Memory B cell (primary cell): ENCODE measurements around the gene SMARCA4.
"Not testable (repeated sequence)": the region's sequence is repeated elsewhere in the genome, so short reads cannot be mapped to it uniquely, and the experiment has no call there.

Experiments
- ATAC-seq: fragments of 150-1000 bp; cut with Tn5 transposase; 2 replicates; pipeline ENCODE4 v1.10.0; 2021; ENCODE audit warnings: low read depth, mild to moderate bottlenecking, moderate library complexity
- DNase-seq, 2 donors: peaks; one replicate each; pipeline ENCODE4 v3.0.0; 2022; ENCODE audit warnings: low spot score in 2 of 2
- H3K27ac Mint-ChIP-seq: one replicate; pipeline ENCODE4 v1.8.0; 2022; ENCODE audit warnings: mild to moderate bottlenecking, moderate library complexity, mixed read lengths
- H3K27me3 Mint-ChIP-seq: one replicate; pipeline ENCODE4 v1.8.0; 2022; ENCODE audit warnings: mixed read lengths
- H3K36me3 Mint-ChIP-seq: one replicate; pipeline ENCODE4 v1.8.0; 2022; ENCODE audit warnings: mild to moderate bottlenecking, mixed read lengths
- H3K4me1 Mint-ChIP-seq: one replicate; pipeline ENCODE4 v1.8.0; 2022; ENCODE audit warnings: mixed read lengths
- H3K4me3 Mint-ChIP-seq: one replicate; pipeline ENCODE4 v1.8.0; 2022; ENCODE audit warnings: mild to moderate bottlenecking, moderate library complexity, mixed read lengths
- H3K9me3 Mint-ChIP-seq: one replicate; pipeline ENCODE4 v1.8.0; 2022; ENCODE audit warnings: mixed read lengths

The SMARCA4 gene

GRCh38 chr19:10959277-10959968 is 1.4 kb upstream of the SMARCA4 start:
- H3K27me3 Mint-ChIP-seq, H3K36me3 Mint-ChIP-seq, DNase-seq, H3K27ac Mint-ChIP-seq, ATAC-seq, H3K9me3 Mint-ChIP-seq: not testable (repeated sequence)
- peak overlapping the region; percentile 92 for H3K4me3 Mint-ChIP-seq
- peaks cover 21% of the 10 kb centered on the region for H3K4me1 Mint-ChIP-seq

DNA sequence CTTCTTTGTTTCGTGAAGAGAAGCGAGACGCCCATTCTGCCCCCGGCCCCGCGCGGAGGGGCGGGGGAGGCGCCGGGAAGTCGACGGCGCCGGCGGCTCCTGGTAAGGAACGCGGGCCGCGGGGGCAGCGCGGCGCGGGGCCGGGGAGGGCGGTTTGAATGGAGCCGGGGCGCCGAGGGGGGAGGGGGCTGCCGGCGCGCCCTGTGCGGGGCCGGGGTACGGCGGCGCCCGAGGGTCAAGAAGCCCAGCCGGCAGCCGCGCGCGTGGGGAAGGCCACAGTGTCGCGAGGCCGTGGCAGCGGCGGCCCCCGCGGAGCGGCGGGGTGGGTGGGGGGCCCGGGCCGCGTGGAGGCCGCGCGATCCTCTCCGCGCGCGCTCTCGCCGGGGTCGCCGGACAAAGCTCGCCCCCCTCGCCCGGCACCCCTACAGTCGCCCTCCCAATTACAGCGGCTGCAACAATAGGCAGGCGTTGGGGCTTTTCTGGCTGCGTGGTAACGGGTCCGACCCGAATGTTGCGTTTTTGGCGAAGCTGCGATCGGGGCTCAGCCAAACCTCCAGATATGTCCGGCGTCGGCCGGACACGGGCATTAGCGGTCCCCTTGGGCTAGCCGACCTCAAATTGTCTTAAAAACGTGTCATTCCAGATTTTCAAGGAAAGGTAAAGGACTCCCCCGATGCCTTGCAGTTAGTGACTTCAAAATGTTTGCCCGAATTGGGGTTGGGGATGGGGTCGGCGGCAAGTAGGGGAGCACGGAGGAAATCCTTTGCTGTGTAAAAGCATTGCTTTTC is 437 bp downstream of the SMARCA4 start:
- no peak for DNase-seq
- peak; percentile 20 for ATAC-seq
- Mint-ChIP-seq H3K4me3 (peak overlapping the region; percentile 92), H3K4me1 (peaks cover 26% of the 10 kb centered on the region), H3K36me3 (no peaks in the 10 kb centered on the region), H3K9me3 (no peaks in the 10 kb centered on the region), H3K27ac (peak overlapping the region; percentile 18), H3K27me3 (no peaks in the 10 kb centered on the region)

DNA sequence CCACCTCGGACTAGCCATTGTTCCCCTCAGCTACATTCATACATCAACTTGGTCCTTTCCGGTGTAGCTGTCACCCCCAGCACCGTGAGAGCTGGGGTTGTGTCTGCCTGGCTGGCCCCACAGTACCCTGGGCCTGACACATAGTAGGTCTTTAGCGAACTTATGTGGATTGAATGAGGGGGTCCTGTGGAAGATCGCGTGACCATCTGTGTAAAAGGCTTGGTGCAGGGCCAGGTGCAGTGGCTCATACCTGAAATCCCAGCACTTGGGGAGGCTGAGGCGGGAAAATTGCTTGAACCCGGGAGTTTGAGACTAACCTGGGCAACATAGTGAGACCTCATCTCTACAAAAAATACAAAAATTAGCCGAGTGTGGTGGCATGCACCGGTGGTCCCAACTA is 2.0 kb downstream of the SMARCA4 start:
- Mint-ChIP-seq H3K27me3 (no peaks in the 10 kb centered on the region), H3K9me3 (no peaks in the 10 kb centered on the region), H3K4me1 (peaks cover 28% of the 10 kb centered on the region), H3K27ac (no peak overlapping the region), H3K36me3 (no peaks in the 10 kb centered on the region), H3K4me3 (peak overlapping the region; percentile 85)
- no peak for DNase-seq
- ATAC-seq = no peak

DNA sequence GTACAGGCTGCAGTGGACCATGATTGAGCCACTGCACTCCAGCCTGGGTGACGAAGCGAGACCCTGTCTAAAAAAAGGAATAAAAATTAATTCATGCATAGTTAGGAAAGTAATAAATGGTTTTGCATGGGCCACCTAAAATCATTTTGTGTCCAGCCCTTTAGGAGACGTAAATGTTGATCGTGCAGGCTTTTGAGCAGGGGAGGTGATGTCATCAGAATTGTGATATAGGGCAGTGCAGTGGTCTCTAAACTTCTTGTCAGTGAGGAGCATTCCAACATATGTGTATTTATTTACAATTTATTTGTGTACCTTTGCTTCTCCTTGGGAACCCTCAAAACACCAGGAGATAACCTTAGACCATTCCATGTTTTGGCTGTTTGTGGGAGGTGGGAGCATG is 3.0 kb downstream of the SMARCA4 start:
- Mint-ChIP-seq H3K9me3 (no peaks in the 10 kb centered on the region), H3K4me1 (peaks cover 37% of the 10 kb centered on the region), H3K27me3 (no peaks in the 10 kb centered on the region), H3K27ac (peak overlapping the region; percentile 24), H3K4me3 (no peak overlapping the region), H3K36me3 (no peaks in the 10 kb centered on the region)
- DNase-seq (no peak), ATAC-seq (no peak)

GRCh38 chr19:10964903-10965302 is 4.1 kb downstream of the SMARCA4 start:
- no peaks in the 10 kb centered on the region for H3K9me3 Mint-ChIP-seq
- DNase-seq (no peak), ATAC-seq (no peak)
- no peak overlapping the region for H3K27ac Mint-ChIP-seq
- peaks cover 2% of the 10 kb centered on the region for H3K36me3 Mint-ChIP-seq
- no peaks in the 10 kb centered on the region for H3K27me3 Mint-ChIP-seq
- peaks cover 42% of the 10 kb centered on the region for H3K4me1 Mint-ChIP-seq
- no peak overlapping the region for H3K4me3 Mint-ChIP-seq

DNA sequence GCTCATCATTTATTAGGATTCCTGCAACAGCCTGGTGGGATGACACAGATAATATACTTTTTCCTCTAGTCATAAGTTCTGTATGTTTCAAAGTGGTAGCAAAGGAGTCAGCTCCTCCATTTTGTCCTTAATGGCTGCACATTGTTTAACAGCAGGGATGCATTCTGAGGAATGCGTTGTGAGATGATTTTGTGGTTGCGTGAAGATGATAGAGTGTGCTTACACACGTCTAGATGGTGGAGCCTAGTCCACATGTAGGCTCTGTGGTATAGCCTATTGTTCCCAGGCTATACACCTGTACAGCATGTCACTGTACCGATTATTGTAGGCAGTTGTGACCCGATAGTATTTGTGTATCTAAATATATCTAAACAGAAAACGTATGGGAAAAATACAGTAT is 4.6 kb downstream of the SMARCA4 start:
- Mint-ChIP-seq H3K4me3 (no peak overlapping the region), H3K27me3 (no peaks in the 10 kb centered on the region), H3K36me3 (peaks cover 2% of the 10 kb centered on the region), H3K27ac (no peak overlapping the region), H3K4me1 (peaks cover 42% of the 10 kb centered on the region), H3K9me3 (no peaks in the 10 kb centered on the region)
- ATAC-seq = no peak
- no peak for DNase-seq

GRCh38 chr19:10966809-10967208 is 6.0 kb downstream of the SMARCA4 start:
- H3K4me3 Mint-ChIP-seq = no peak overlapping the region
- H3K27me3 Mint-ChIP-seq = no peaks in the 10 kb centered on the region
- peaks cover 2% of the 10 kb centered on the region for H3K36me3 Mint-ChIP-seq
- H3K27ac Mint-ChIP-seq = no peak overlapping the region
- no peak for DNase-seq
- H3K9me3 Mint-ChIP-seq = no peaks in the 10 kb centered on the region
- ATAC-seq = no peak
- peaks cover 42% of the 10 kb centered on the region for H3K4me1 Mint-ChIP-seq

DNA sequence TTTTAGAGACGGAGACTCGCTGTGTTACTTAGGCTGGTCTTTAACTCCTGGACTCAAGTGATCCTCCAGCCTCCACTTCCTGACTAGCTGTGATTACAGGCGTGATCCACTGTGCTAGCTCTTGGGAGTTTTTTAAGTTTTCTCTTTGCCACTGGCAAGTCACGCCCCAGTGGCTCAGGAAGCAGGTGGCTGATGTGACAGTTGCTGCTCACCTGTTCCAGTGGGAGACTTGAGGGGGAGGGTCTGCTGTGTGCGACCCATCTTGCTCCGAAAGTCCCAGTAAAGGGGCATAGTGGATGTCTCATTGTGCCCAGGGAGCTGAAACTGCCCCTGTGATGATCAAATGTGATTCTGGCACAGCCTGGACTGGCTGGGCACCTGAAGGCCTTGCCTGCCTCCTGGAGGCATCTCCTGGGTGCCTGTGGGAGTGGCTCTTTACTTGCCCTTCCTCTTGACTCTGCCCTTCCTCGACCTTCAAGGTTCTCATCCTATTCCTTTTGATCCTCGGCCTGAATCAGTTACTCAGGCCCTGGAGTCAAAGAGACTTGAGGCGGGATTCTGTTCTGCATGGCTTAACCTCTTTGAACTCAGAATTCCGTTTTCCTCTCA is 7.8 kb downstream of the SMARCA4 start:
- ATAC-seq (peak; percentile 70), DNase-seq (no peak)
- H3K9me3 Mint-ChIP-seq = no peaks in the 10 kb centered on the region
- H3K27me3 Mint-ChIP-seq = no peaks in the 10 kb centered on the region
- peak overlapping the region; percentile 85 for H3K27ac Mint-ChIP-seq
- H3K36me3 Mint-ChIP-seq = peaks cover 2% of the 10 kb centered on the region
- H3K4me3 Mint-ChIP-seq = peak overlapping the region; percentile 74
- peaks cover 35% of the 10 kb centered on the region for H3K4me1 Mint-ChIP-seq

- Mint-ChIP-seq H3K27ac (no peak overlapping the region), H3K9me3 (no peaks in the 10 kb centered on the region), H3K27me3 (no peaks in the 10 kb centered on the region), H3K4me1 (peaks cover 30% of the 10 kb centered on the region), H3K36me3 (peaks cover 4% of the 10 kb centered on the region), H3K4me3 (no peak overlapping the region)
- ATAC-seq (no peak), DNase-seq (no peak)
These were observed 10.4 kb downstream of the SMARCA4 start for GRCh38 chr19:10971107-10971726.

GRCh38 chr19:10975374-10976130 is 14.7 kb downstream of the SMARCA4 start:
- no peak for ATAC-seq
- Mint-ChIP-seq H3K27me3 (no peaks in the 10 kb centered on the region), H3K4me3 (no peak overlapping the region), H3K9me3 (no peaks in the 10 kb centered on the region), H3K27ac (no peak overlapping the region), H3K4me1 (peaks cover 26% of the 10 kb centered on the region), H3K36me3 (peaks cover 1% of the 10 kb centered on the region)
- no peak for DNase-seq

DNA sequence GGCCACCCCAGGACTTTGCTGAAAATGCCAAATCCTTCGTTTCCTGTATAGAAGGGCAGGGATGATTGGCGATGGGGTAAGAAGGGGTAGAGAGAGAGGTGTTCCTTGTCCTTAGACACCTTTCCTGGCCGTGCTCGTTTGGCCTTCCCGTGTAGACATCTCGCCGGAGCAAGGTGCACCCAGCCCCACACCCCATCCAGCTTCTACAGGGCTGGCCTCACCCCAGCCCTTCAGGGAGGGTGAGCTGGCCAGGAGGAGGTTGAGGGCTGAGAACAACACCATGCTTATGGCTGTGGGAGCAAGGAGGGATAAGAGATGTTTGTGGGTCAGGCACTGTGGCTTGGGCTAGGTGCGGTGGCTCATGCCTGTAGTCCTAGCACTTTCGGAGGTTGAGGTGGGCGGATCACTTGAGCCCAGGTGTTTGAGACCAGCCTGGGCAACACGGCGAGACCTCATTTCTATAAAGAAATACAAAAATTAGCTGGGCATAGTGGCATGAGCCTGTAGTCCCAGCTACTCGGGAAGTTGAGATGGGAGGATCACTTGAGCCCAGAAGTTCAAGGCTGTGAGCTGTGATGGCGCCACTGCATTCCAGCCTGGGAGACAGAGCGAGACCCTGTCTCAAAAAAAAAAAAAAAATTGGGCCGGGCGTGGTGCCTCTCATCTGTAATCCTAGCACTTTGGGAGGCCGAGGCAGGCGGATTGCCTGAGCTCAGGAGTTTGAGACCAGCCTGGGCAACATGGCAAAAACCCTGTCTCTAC is 15.5 kb downstream of the SMARCA4 start:
- ATAC-seq = no peak
- no peak for DNase-seq
- Mint-ChIP-seq H3K27ac (no peak overlapping the region), H3K4me3 (no peak overlapping the region), H3K27me3 (no peaks in the 10 kb centered on the region), H3K9me3 (no peaks in the 10 kb centered on the region), H3K36me3 (peaks cover 1% of the 10 kb centered on the region), H3K4me1 (peaks cover 25% of the 10 kb centered on the region)

DNA sequence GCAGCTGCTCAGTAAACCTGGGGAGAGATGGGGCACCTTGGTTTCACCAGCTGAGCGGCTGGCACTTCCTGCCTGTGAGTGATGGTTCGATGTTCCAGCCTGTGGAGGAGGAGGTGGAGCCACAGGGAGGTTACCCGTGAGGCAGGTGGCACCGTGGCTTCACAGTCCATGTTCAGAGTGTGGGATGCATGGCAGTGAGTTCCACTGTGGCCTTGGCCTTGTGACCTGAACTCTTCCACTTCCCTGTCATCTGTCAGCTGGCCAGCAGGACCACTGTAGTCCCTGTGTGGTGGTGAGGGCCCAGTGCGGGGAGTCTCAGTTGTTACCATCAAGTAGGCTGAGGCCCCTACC is 16.9 kb downstream of the SMARCA4 start:
- no peak overlapping the region for H3K27ac Mint-ChIP-seq
- H3K36me3 Mint-ChIP-seq = peaks cover 1% of the 10 kb centered on the region
- DNase-seq (no peak), ATAC-seq (no peak)
- H3K4me3 Mint-ChIP-seq = no peak overlapping the region
- H3K27me3 Mint-ChIP-seq = no peaks in the 10 kb centered on the region
- H3K4me1 Mint-ChIP-seq = peaks cover 25% of the 10 kb centered on the region
- H3K9me3 Mint-ChIP-seq = no peaks in the 10 kb centered on the region

- no peaks in the 10 kb centered on the region for H3K9me3 Mint-ChIP-seq
- H3K27me3 Mint-ChIP-seq = no peaks in the 10 kb centered on the region
- H3K36me3 Mint-ChIP-seq = peaks cover 2% of the 10 kb centered on the region
- peak overlapping the region; percentile 52 for H3K4me3 Mint-ChIP-seq
- no peak overlapping the region for H3K27ac Mint-ChIP-seq
- DNase-seq (peak in 1 of 2 donors; percentile 45), ATAC-seq (peak; percentile 97)
- H3K4me1 Mint-ChIP-seq = peaks cover 20% of the 10 kb centered on the region
These were observed 19.1 kb downstream of the SMARCA4 start for GRCh38 chr19:10979951-10980381.
